ENCODE measurements around the gene SETD7.

GRCh38 chr4:139596034-139596683, 40.1 kb upstream of the SETD7 start:
- TF ChIP-seq SP1 (IDR thresholded peaks at IDR 0.05): no peak
- TF ChIP-seq PKNOX1 (IDR thresholded peaks at IDR 0.05): no peak
- TF ChIP-seq FOXA1 (IDR thresholded peaks at IDR 0.05): no peak

Measured in HEK293T (cell line).